ENCODE data around the gene RPL35A. TPM values are rescaled to one million over a fixed set of nuclear protein-coding genes. Genes with fewer than 3 reads are reported as not detected.

The RPL35A gene
- total and polyA plus RNA-seq, 9 of the 15 experiments (the other 6 are each of a cell fraction or from before 2014, with no cell fraction given): 1,475 to 2,942 (median 2,367) TPM

GRCh38 chr3:197949778-197950676 is at the start of gene RPL35A (continued):
- TF ChIP-seq, protein P1, sequence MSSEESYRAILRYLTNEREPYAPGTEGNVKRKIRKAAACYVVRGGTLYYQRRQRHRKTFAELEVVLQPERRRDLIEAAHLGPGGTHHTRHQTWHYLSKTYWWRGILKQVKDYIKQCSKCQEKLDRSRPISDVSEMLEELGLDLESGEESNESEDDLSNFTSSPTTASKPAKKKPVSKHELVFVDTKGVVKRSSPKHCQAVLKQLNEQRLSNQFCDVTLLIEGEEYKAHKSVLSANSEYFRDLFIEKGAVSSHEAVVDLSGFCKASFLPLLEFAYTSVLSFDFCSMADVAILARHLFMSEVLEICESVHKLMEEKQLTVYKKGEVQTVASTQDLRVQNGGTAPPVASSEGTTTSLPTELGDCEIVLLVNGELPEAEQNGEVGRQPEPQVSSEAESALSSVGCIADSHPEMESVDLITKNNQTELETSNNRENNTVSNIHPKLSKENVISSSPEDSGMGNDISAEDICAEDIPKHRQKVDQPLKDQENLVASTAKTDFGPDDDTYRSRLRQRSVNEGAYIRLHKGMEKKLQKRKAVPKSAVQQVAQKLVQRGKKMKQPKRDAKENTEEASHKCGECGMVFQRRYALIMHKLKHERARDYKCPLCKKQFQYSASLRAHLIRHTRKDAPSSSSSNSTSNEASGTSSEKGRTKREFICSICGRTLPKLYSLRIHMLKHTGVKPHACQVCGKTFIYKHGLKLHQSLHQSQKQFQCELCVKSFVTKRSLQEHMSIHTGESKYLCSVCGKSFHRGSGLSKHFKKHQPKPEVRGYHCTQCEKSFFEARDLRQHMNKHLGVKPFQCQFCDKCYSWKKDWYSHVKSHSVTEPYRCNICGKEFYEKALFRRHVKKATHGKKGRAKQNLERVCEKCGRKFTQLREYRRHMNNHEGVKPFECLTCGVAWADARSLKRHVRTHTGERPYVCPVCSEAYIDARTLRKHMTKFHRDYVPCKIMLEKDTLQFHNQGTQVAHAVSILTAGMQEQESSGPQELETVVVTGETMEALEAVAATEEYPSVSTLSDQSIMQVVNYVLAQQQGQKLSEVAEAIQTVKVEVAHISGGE (CRISPR knock-in tag; IDR thresholded peaks at IDR 0.05): peak in 1 of 3 experiments; percentile 97; a peak in 2 of 6 replicates
- TF ChIP-seq GTF2E2 (tag; IDR thresholded peaks at IDR 0.05): peak; percentile 67; the same call in 1 of the 2 replicates
- no peak for TF ChIP-seq ZNF444 (CRISPR knock-in tag; IDR thresholded peaks at IDR 0.05)
- TF ChIP-seq, protein P2, sequence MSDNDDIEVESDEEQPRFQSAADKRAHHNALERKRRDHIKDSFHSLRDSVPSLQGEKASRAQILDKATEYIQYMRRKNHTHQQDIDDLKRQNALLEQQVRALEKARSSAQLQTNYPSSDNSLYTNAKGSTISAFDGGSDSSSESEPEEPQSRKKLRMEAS (CRISPR knock-in tag; IDR thresholded peaks at IDR 0.05): peak; percentile 78
- no peak for TF ChIP-seq TCFL5 (CRISPR knock-in tag; conservative IDR thresholded peaks at IDR 0.05)
- TF ChIP-seq ZNF445 (CRISPR knock-in tag; IDR thresholded peaks at IDR 0.05; ENCODE audit: low read depth): no peak
- TF ChIP-seq, protein P3, sequence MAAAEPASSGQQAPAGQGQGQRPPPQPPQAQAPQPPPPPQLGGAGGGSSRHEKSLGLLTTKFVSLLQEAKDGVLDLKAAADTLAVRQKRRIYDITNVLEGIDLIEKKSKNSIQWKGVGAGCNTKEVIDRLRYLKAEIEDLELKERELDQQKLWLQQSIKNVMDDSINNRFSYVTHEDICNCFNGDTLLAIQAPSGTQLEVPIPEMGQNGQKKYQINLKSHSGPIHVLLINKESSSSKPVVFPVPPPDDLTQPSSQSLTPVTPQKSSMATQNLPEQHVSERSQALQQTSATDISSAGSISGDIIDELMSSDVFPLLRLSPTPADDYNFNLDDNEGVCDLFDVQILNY (CRISPR knock-in tag; IDR thresholded peaks at IDR 0.05): no peak
- TF ChIP-seq FOXJ2 (tag; IDR thresholded peaks at IDR 0.05): peak; percentile 98
- TF ChIP-seq TFAP4 (CRISPR knock-in tag; IDR thresholded peaks at IDR 0.05; ENCODE audit: borderline replicate concordance): peak; percentile 55
- TF ChIP-seq XRCC4 (IDR thresholded peaks at IDR 0.05; ENCODE audit: extremely low read depth, insufficient read depth, insufficient read length): no peak
- TF ChIP-seq ZNF639 (CRISPR knock-in tag; conservative IDR thresholded peaks at IDR 0.05 in 1 of 2, IDR thresholded peaks at IDR 0.05 in 1 of 2): peak in 1 of 2 experiments; percentile 29; a peak in 2 of 4 replicates
- TF ChIP-seq, protein P4, sequence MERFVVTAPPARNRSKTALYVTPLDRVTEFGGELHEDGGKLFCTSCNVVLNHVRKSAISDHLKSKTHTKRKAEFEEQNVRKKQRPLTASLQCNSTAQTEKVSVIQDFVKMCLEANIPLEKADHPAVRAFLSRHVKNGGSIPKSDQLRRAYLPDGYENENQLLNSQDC (CRISPR knock-in tag; IDR thresholded peaks at IDR 0.05): no peak
- no peak for TF ChIP-seq ZNF274 (IDR thresholded peaks at IDR 0.05; ENCODE audit: borderline replicate concordance, low read depth, low read length)
- peak; percentile 99 for TF ChIP-seq RBBP5 (IDR thresholded peaks at IDR 0.05; ENCODE audit: borderline replicate concordance, insufficient read depth, low read length, poor library complexity, severe bottlenecking)
- TF ChIP-seq, protein P5, sequence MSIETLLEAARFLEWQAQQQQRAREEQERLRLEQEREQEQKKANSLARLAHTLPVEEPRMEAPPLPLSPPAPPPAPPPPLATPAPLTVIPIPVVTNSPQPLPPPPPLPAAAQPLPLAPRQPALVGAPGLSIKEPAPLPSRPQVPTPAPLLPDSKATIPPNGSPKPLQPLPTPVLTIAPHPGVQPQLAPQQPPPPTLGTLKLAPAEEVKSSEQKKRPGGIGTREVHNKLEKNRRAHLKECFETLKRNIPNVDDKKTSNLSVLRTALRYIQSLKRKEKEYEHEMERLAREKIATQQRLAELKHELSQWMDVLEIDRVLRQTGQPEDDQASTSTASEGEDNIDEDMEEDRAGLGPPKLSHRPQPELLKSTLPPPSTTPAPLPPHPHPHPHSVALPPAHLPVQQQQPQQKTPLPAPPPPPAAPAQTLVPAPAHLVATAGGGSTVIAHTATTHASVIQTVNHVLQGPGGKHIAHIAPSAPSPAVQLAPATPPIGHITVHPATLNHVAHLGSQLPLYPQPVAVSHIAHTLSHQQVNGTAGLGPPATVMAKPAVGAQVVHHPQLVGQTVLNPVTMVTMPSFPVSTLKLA (conservative IDR thresholded peaks at IDR 0.05): peak; percentile 81 to 84

All from K562 (cell line).